GM19395 (cell line): ENCODE results near the gene TFR2.
A peak's percentile ranks its signal among the peaks of the same experiment; 100 is the strongest.

Experiments
- ATAC-seq: cut with Tn5 transposase; IDR thresholded peaks from one replicate; pipeline ENCODE4 v1.9.1; 2021; ENCODE audit warnings: mild to moderate bottlenecking, moderate library complexity; ENCODE audit not compliant: unreplicated experiment

Gene TFR2

DNA sequence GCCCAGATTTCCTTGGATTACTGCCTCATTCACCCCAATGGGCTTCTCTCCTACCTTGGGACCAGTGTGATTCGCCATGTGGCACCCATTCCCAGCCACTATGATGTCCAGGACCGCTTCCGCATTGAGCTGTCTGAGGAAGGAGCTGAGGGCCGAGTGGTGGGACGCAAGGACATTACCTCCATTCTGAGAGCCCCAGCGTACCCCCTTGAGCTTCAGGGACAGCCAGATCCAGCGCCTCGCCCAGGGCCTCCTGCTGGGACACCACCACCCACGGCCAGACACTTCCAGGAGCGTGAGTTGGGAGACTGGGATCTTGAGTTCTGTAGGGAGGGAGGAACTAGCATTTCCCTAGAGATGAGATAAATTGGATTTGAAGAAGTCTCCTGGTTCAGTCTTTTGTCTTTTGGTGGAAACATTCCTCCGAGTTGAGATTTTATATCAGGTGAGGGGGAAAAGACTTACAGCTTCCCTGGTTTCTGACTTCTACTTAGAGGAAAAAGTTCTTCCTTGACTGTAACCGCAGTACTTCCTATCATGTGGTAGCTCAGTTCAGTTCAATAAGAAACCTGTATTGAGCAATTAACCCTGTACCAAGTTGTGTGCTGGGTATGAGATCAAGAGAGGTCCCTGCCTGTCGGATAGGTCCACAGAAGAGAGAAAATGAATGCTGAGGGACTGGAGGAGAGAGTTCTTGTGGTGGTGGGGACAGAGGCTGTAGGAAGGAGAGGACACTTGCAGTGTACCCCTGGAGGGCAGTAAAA is 27.8 kb downstream of the TFR2 start:
- no peak for ATAC-seq

DNA sequence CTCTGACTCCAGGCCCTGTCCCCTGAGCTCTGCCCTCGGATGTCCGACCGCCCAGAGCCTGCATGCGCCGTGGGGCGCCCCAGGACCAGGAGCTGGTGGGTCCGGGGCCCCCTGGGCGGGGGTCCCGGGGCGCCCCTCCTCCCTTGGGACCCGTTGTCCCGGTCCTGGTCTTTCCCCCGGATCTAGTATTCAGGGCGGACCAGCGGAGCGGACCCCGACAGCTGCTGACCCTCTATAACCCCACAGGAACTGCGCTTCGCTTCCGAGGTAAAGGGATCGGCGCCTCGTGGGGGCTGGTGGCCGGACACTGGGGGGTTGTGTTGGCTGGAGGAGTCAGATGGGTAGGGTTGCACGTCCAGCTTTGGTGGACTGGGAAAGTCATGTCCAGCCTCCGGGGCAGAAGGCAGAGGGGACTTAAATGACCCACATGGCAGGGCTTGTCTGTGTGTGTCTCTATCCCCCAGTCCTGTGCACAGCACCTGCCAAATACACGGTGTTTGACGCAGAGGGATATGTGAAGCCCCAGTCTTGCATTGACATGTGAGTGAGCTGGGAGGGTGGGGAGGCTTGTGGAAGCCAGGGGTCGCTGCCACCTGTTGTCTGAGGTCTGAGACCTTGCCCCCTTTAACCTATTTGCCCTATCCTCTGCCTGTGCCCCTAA is 28.5 kb downstream of the TFR2 start:
- ATAC-seq = peak; percentile 7

- peak; percentile 95 for ATAC-seq
Measured at GRCh38 chr7:100611983-100612729, 29.2 kb downstream of the TFR2 start, which contains the start of gene MOSPD3. MOSPD3 (plus strand) TSS chr7:100612540; CDS start chr7:100612792, 252 bp downstream.

DNA sequence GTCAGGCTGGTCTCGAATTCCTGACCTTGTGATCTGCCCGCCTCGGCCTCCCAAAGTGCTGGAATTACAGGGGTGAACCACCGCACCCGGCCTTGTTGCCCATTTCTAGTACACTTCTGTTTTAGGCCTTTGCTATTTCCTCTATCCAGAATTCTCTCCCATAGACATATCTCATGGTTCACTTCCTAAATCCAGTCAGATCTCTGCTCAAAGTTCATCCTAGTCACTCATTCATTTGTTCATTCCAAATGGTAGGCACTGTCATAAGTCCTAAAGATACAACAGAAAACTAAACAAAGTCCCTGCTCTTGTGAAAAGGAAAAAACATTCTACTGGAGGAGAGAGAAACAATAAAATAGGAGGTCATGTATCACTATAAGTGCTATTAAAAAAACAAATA is 31.4 kb downstream of the TFR2 start:
- ATAC-seq = no peak

DNA sequence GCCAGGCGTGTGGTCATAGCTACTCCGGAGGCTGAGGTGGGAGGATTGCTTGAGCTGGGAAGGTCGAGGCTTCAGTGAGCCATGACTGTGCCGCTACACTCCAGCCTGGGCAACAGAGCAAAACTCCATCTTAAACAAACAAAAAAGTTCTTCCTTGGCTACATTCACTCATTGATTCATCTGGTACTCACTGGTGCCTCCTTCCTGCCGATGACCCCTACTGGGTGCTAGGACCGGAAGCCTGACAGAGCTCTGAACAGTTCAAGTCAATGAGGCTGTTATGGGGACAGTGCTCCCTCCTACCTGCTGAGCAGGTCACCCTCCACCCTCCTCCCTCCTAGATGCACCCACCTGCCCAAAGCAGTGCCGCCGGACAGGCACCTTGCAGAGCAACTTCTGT is 34.2 kb downstream of the TFR2 start:
- ATAC-seq = no peak

DNA sequence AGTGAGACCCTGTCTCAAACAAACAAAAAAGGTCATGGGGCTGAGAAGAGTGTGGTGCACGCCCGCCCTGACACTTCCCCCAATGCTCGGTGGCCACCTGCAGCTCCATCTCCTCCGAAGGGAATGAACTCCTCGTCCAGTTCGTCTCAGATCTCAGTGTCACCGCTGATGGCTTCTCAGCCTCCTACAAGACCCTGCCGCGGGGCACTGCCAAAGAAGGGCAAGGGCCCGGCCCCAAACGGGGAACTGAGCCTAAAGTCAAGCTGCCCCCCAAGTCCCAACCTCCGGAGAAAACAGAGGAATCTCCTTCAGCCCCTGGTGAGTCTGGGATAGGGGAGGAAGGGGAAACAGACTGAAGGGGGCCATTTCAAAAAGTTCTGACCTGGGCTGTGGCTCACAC is 35.0 kb downstream of the TFR2 start:
- ATAC-seq = no peak

DNA sequence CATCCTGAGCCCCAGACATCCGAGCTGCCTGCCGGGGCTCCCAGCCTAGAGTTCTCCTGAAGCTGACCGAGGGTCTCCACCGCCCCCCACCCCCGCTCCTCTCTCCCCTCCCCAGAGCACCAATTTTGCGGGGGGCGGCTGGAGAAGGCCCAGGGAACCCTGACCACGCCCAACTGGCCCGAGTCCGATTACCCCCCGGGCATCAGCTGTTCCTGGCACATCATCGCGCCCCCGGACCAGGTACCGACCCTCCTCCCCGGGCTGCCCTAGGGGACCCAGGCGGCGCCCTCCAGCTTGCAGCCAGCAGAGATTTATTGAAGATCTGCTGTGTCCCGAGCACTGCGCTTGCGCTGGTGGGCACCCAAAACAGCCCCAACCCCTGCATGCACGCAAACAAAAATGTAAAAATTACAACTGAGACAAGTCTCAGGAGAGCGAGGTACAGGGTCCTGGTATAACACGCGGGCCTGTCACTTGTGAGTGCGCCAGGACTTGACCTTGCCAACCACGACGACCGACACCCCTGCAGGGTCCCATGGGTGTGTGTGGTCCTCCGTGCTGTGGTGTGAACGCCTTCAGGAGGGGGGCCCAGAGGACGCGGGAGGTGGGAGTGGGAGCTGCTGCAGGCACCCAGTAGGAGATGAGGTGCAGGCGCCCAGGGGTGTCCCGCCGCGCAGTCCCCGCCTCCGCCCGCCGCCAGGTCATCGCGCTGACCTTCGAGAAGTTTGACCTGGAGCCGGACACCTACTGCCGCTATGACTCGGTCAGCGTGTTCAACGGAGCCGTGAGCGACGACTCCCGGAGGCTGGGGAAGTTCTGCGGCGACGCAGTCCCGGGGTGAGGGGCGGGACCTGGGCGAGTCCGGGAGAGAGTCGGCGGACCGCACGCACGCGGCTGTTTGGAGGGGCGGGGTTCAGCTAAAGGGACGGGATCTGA is 36.1 kb downstream of the TFR2 start:
- ATAC-seq = no peak

DNA sequence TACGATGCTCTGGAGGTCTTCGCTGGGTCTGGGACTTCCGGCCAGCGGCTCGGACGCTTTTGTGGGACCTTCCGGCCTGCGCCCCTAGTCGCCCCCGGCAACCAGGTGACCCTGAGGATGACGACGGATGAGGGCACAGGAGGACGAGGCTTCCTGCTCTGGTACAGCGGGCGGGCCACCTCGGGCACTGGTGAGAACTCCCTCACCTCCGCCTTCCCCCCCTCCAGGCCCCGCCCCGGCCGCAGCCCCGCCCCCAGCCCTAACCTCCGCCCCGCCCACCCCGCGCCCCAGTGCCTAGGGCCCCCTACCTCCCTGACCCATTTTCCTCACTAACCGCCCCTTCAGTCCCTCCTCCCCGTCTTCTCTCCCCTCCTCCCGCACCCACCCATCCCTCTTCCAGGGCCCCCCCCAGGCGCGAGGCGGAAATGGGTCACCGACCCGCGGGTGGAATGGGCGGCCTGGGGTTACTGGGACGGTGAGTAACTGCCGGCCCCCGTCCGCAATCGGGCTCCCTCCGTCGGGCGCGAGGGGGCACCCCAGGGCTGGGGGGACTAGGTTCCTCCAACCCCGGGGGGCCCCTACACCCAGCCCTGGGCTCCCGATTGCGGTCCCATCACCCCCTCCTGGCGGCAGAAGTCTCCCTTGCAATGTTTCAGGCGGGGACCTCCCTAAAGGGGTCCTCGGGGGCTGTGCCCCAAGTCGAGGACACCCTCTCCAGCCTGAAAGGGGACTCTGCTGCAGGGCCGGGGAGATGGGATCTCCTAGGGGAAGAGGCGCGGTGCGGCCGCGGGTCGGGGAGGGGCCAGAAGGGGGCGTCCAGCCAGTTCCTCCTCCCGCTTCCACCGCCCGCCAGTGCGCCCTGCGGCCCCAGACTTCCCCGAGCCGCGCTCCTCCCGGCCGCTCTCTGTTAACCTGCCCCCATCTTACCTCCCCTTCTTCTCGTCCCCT is 37.0 kb downstream of the TFR2 start:
- ATAC-seq = no peak

- no peak for ATAC-seq
Measured at GRCh38 chr7:100603726-100604027, 37.7 kb downstream of the TFR2 start.

DNA sequence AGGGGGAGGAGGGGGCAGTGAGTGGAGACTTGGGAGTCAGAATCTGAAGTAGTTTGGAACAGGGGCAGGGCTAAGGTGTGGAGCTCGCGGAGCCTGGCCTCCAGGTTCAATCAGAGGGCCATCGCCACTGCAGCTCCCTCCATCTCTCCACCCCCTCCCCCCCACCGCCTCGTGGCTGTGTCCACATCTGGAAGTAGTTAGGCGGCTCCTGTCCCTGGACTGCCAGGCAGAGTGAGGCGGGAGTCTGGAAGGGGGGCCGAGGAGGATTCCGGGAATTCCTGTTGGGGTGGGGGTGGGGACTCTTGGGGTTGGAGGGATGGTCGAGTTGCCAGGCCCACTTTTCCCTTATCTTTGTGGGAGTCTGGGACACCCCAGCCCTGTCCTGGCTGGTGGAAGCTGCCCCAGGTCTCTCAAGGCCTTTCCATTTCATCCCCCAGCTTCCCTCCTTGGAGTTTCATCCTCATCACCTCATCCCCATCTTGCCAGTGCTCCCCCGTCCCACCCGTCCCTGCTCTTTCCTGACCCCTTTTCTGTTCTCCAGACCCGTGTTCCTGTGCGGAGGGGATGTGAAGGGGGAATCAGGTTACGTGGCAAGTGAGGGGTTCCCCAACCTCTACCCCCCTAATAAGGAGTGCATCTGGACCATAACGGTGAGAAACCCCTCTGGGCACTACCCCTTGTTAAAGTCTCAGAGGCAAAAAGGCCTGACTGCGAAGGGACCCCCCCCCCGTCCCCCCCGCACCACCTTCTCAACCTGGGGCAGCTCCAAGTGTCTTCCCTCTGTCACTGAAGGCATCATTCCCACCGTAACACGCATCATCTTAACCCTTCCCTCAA is 38.2 kb downstream of the TFR2 start:
- no peak for ATAC-seq

- ATAC-seq = no peak
Measured at GRCh38 chr7:100600730-100601038, 40.7 kb downstream of the TFR2 start.

- ATAC-seq = no peak
Measured at GRCh38 chr7:100599911-100600729, 41.2 kb downstream of the TFR2 start.

DNA sequence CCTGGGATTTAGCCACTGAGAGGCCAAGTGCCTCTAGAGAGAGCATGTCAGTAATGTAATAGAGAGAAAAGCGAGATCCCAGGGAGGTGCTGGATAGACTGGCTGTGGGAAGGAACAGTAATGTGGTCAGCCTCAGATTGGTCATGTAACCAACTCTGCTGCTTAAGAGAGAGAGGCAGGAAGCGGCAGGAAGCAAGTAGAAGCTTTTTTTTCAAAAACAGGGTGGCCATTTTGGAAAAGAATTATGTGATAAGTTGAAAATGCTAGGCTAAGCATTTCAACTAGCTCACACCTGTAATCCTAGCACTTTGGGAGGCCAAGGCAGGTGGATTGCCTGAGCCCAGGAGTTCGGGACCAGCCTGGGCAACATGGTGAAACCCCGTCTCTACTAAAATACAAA is 42.9 kb downstream of the TFR2 start:
- no peak for ATAC-seq

DNA sequence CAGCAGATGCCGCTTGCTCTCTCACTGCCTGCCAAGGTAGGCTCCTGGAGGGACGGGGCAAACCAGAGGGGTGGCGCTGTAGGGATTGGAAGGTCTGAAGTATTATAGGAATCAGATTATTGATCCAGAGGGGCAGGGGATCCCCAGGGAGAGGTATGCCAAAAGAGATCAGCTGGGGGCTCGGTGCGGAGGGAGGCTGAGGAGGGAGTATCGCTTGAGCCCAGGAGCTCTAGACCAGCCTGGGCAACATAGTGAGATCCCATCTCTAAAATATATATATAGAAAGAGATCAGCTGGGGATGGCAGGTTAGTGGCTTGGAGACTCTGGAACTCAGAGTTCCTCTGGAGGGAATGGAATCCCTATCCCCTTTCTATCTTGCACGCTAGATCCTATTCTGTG is 46.2 kb downstream of the TFR2 start:
- ATAC-seq = no peak

GRCh38 chr7:100591596-100591995 is 49.8 kb downstream of the TFR2 start:
- no peak for ATAC-seq

GRCh38 chr7:100590077-100590737 is 51.1 kb downstream of the TFR2 start:
- no peak for ATAC-seq

DNA sequence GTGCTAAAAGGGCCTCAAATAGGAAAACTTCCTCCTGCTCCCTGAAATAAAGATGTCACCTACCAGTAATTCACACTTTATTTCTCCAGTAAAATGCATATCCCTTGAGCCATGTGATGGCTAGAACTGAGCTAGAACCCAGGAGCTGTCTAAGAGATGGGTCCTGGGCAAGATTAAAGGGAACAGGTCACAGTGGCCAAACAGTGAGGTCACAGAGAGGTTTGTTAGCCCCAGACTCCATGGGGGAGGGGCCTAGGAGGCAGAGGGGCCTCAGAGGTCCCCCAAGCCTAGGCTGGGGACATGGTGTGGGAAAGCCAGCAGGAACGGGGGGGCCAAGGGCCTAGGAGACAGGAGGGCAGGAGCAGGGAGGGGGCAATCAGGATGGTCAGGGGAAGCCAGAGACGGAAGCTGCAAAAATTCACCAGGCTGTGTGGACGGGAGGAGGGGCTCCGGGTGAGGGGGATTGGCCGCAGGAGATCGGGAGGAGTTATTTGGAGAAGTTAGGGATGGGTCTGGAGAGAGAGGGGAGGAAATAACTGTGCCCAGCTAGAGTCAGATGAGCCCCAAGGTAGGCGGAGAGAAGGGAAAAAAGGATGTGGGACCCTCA is 51.9 kb downstream of the TFR2 start:
- ATAC-seq = no peak
